ENCODE results near the gene XRCC6.

DNA sequence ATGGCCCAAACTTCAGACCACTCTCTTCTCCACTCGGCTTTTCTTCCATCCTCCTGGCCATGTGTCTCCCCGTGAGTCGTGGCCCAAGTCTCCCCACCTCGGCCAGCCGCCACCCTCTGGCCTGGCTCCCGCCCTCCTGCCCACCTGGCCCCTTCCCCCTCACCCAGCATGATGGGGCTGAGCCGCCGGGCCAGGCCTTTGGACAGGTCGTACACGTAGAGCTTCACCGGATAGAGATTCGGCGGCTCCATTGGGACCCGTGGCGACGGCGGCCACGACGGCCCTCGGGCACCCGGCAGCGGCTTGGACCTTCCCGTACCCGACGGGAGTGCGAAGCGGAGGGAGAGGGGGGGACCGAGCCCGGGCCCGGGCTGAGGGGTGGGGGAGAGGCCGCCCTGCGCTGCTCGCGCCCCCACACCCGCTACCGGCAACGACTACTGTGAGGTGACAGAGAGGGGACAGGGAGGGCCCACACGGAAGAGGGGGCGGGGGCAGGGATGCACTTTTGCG lies 451 bp upstream of the XRCC6 start, which contains the start of gene DESI1:
- TF ChIP-seq, protein P1, sequence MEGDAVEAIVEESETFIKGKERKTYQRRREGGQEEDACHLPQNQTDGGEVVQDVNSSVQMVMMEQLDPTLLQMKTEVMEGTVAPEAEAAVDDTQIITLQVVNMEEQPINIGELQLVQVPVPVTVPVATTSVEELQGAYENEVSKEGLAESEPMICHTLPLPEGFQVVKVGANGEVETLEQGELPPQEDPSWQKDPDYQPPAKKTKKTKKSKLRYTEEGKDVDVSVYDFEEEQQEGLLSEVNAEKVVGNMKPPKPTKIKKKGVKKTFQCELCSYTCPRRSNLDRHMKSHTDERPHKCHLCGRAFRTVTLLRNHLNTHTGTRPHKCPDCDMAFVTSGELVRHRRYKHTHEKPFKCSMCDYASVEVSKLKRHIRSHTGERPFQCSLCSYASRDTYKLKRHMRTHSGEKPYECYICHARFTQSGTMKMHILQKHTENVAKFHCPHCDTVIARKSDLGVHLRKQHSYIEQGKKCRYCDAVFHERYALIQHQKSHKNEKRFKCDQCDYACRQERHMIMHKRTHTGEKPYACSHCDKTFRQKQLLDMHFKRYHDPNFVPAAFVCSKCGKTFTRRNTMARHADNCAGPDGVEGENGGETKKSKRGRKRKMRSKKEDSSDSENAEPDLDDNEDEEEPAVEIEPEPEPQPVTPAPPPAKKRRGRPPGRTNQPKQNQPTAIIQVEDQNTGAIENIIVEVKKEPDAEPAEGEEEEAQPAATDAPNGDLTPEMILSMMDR (conservative IDR thresholded peaks at IDR 0.05 in 1 of 2, IDR thresholded peaks at IDR 0.05 in 1 of 2; ENCODE audit: low read depth in 1 of 2, low read length in 2 of 2): no peak
- no peak for TF ChIP-seq EZH2 (IDR thresholded peaks at IDR 0.05; ENCODE audit: low read length, missing control alignments)
